Right lung (tissue), 5 donors: ENCODE measurements around the gene HMOX1. TPM values are rescaled to one million over a fixed set of nuclear protein-coding genes. Genes with fewer than 3 reads are reported as not detected.
"Not testable (repeated sequence)": the region's sequence is repeated elsewhere in the genome, so short reads cannot be mapped to it uniquely, and the experiment has no call there.

Experiments
- DNase-seq, 2 donors: peaks; one replicate each; pipeline ENCODE4 v3.0.0-alpha.2; 2013
- polyA plus RNA-seq, 5 donors: library from polyadenylated mRNA; unstranded; fragments of 120-200 nt; gene quantifications; one replicate each; pipeline versions ENCODE4 v1.2.1 to v1.2.3, GENCODE V29; 2013; ENCODE audit warnings: inconsistent platforms in 1 of 5, low replicate concordance in 1 of 5; ENCODE audit not compliant: insufficient read length in 5 of 5, insufficient read depth in 1 of 5

Gene HMOX1
- polyA plus RNA-seq, 5 donors: 7.1 to 22.9 (median 10.5) TPM

DNA sequence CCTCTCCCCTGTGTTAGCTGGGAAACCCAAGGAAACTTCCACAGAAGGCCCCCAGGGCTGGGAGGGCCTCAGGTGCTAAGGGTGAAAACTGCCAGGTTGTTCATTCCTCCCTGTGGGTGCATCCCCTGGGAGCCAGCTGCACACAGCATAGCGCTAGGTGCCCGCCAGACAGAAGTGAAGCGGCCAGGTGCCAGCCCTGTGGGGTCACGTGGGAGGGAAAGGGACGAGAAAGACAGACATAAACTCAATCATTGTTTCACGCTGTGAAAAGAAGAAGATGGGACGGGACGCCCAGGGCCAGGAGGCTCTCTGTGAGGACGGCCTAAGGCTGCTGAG is 31.6 kb upstream of the HMOX1 start:
- no peak for DNase-seq

DNA sequence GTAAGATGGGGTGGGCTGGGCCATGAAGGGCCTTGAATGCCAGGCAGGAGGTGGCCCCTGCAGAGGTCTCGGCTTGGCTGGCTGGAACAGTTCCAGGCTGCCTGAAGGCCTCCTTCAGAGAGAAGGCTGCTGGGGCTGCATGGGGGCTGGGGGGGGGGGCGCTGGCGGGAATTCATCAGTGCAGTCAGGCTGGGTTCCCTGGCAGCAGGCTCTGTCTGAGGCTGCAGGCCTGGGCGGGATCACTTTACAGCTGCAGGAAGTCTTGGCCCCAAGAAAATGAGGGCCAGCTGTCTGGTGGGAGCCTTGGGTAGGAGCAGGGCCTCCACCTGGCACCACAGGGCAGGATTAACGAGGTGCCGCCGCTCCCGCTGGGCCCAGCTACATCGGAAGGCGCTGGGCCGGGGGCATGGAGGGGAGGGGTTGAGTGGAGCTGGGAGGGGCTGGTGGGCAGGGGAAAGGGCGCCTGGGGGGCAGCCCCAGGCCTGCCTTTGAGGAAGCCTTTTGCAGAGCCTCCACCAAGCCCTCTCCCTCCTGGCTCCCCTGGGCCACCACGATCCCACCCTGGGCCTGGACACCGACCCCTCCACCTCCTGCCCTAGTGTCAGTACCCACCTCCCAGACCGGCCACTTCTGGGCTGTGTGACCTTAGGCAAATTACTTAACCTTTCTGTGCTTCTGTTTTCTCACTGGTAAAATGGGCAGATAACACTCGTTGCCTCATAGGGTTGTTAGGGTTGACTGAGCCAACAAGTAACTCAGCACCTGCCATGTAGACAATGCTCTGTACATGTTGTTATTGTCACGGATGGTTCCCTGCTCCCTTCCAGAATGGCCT is 31.0 kb upstream of the HMOX1 start:
- peak; percentile 50 to 64 for DNase-seq

DNA sequence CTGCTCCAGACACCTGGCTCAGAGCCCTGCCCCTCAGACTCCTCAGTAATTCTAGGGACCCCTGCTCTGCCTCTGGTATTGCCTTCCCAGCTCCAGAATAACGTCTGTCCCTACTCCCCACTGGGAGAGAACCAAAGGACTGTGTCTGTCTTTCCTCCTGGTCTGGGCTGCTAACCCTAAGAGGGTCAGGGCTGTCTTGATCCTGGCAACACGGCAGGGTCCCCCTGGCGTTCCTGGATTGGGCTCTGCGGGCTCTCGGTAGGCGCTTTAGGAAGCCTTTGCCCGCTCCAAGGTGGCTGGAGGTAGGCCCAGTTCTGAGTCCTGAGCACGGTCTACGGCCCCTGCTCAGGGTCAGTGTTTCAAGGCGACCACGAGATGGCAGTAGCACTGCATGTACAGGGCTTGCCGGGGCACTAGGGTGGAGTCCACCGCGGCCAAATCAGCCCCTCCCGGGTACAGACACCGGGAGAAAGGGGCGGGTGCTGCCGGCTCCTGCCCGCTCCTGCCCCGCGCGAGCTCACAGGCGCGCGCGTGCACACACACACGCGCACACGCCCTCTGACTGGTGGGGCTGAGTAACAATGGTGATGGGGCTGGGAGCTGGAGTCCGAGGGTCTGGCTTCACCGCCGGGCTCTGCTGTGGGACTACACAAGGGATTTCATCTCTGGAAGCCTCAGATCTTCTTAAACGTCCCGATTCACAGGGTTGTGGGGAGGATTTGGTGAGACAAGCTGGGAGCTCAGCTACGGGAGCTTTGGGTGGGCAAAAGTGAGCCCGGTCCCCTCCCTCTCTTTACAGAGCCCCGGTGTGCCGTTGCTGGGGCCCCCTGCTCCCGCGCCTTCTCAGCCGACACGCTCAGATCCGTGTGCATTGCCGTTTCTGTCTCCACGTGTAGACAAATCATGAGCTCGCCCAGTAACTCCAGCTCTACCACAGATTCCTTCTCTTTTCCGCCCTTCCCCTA is 30.1 kb upstream of the HMOX1 start:
- peak; percentile 87 to 89 for DNase-seq

DNA sequence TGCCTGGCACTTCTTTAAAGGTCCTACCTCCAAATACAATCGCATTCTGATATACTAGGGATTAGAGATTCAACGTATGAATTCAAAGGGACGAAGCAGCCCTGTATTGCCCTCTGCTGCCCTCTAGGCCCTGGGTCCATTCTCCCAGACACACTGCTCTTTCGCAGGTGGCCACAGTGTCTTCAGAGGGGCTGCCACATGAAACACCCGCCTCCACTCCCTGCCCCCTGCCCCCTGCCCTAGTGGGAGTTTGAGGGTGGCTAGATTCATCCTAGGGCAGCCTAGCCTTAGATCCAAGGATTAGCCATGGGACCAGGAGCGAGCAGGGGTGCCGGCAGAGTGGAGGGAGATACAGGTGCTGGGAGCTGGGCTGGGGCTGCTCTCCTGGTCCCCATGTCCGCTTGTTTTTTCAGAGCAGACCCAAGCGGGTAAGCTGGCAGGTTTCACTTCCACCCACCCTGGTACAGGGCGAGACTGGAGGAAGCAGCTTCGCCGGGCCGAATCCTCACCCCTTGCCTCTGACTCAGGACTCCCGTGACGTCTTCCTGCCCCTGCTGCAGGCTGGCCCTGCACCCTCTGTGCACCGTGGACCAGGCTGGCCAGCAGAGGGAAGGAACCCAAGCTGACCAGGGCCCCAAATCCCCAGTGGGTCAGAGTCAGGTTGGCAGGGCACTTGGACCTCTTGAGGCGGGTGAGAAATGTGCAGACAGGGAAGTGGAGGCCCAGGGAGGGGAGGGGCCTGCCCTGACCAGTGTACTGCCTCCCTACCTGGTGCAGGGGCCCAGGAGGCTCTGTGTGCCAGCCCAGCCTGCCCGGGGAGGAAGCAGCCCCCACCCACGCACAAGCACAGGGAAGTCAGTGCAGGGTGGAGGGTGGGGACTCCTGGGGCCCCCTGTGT is 28.4 kb upstream of the HMOX1 start:
- no peak for DNase-seq

DNA sequence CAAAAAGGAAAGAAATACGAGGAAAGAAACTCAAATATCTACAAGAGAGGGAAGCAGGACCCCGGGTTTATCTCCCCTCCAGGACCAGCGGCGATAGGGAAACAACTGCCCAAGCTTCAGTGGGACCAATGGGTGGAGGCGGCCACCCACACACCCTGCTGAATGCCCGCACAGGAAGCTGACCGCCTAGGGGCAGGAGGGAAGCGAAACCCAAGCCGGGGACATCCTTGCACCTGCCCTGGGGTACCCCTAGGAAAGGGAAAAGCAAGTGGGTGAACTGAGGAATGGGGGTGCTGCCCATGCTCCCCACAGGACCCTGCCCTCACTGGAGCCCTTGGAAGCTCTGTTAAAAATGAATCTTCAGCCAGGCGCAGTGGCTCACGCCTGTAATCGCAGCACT is 27.6 kb upstream of the HMOX1 start:
- DNase-seq: no peak

DNA sequence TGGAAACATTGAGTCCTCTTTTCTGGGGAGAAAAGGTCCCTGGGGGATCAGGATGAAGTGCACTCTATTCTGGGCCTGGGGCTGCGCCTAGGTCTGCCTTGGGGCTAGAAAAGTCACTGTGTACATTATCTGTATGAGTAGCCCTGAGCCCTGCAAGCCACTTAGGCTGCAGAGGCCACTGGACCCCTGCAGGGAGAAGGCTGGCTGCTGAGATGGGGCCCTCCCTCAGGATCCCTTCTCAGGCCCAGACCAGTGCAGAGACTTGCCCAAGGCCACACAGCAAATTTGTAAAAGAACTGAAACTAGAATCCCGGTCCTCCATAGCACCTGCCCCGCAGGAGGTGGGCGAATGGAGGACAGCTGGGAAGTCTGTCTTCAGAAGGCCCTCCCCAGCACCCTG is 26.8 kb upstream of the HMOX1 start:
- DNase-seq: no peak

DNA sequence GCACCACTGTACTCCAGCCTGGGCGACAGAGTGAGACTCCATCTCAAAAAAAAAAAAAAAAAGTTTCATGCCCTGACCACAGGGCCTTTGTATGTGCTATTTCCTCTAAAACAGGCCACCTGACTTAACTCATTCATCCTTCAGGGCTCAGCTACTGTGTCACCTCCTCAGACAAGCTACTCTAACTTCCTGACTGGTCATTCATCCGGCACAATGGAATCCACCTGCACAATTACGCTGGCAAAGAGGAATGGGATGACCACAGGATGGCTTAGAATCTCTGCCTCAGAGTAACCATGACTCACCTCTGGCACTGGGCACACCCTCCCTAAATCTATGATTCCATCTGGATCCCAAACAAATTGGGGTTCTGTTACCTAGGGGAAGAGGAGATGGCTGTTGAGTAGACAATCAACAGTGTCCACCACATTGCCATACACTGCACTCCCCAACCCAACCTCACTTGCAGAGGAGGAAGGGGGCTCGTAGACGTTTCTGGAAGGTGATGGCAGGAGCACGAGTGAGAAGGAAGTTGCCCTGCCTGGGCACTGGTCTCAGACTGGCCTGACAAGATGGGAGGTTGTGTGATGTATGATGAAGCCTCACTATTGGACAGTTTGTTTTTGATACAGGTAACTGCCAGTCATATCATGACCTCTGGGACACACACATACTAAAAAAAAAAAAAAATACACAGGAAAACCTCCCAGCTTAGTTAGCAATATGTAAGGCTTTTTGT is 22.8 kb upstream of the HMOX1 start:
- no peak for DNase-seq

DNA sequence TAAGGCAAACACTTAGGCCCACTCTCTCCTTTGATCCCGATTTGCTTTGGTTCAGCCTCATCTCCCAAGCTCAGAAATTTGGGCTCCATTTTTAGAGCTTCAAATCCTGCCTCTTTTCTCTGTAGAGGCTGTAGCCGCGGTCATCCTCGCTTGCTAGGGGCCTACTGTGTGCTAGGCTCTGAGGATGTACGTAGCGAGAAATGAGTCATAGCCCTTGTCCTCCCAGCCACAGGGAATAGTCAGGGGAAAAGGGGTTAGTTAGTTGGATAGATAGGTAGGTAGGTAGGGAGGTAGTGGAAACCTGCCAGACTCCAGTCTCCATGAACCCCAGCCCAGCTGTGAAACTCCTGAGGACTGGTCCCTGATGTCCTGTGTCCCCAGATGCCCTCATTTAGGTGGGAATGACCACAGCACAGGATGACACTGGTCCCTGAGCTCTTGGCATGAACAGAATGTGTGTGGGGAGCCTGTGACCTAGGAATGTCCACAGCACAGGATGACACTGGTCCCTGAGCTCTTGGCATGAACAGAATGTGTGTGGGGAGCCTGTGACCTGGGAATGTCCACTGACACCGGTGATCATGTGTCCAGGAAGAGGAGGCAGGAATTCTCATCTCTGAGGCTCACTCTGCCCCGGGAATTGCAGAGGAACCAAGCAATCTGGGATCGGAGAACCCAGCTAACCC is 21.4 kb upstream of the HMOX1 start:
- DNase-seq: no peak

DNA sequence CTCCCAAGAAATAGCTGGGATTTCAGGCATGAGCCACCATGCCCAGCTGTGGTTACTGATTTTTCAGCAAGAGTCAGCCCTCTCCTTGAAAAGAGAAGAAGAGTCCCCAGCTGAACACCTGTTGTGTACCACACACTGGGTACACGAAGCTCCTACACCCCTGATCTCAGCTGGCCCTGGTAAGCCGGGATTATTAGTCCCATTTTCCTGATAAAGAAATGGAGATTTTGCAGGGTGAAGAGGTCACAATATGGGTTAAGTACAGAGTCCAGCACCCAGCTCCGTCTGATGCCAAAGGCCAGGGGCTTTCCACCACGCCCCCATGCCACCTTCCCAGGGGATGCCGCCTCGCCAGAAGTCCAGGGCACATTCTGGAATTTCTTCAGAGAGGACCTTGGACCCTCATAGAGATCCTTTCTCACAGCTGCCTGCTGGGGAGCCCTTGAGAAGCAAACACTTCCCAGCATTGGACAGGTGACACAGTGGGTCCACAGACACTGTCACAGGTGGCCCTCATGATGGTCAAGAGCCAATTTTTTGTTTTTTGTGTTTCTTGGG is 19.8 kb upstream of the HMOX1 start:
- no peak for DNase-seq

DNA sequence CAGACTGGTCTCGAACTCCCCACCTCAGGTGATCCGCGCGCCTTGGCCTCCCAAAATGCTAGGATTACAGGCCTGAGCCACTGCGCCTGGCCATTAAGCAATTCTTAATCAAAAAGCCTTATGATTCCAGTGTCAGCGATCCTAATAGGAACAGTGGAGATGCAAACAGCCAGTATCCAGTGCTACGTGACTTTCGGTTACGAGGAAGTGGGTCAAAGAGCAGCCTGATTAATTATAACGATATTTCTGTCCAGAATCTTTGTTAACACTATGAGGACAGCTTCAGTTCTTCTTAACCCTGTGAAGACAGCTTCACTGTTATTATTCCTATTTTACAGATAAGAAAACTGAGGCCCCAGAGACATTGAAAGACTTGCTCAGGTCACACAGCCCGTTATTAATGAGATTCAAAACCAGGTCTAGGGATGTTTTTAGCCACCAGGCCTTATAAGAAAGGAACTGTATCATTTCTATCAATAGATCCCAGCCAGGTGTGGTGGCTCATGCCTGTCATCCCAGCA is 17.3 kb upstream of the HMOX1 start:
- DNase-seq: no peak

DNA sequence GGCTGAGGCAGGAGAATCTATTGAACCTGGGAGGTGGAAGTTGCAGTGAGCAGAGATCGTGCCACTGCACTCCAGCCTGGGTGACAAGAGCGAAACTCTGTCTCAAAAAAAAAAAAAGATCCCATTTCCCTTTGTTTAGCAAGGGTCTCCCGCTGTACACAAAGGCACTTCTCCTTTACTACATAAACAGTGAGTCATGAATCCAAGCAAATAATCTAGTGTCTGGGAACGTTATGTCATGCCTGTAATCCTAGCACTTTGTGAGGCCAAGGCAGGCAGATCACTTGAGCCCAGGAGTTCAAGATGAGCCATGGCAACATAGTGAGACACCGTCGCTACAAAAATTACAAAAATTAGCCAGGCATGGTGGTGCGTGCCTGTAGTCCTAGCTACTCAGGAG is 16.7 kb upstream of the HMOX1 start:
- DNase-seq: not testable (repeated sequence)

DNA sequence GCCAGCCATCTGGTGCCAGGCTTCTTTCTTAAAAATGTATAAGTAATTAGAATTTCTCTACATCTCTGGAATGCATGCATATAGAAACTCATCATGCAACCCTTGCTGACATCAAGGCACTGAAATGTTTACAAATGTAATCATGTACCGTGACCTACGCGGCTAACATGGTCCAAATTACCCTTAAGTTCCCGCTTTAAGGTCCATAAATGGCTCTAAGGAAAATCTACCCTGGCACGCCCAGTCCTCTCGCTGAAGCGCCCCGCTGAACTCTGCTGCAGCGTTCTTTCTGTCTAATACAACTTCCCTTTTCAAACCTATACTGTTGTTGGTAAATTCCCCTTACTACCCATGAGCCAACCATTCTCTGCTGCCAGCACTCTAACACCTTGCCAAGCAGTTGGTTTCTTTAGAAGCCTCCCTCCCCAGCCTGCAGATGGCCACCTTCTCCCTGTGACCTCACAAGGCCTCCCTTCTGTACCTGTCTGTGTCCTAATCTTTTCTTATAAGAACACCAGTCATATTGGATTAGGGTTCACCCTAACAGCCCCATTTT is 13.5 kb upstream of the HMOX1 start:
- DNase-seq: no peak

DNA sequence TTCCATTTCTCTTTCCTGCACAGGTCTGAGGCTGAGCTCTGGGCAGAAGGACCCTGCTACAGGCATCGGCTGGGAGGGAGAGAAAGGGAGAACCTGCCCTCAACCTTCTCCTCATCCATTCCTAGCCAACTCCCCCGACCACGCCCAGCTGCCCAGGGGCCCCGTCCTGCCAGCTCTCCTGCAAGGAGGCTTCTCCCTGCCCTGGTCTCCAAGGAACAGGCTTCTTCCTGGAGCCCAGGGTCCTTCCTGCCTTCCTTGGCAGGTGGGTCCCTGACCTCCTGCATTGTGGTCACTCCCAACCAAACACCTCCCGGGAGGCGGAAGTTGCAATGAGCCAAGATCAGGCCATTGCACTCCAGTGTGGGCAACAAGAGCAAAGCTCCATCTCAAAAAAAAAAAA is 12.5 kb upstream of the HMOX1 start:
- DNase-seq: no peak

DNA sequence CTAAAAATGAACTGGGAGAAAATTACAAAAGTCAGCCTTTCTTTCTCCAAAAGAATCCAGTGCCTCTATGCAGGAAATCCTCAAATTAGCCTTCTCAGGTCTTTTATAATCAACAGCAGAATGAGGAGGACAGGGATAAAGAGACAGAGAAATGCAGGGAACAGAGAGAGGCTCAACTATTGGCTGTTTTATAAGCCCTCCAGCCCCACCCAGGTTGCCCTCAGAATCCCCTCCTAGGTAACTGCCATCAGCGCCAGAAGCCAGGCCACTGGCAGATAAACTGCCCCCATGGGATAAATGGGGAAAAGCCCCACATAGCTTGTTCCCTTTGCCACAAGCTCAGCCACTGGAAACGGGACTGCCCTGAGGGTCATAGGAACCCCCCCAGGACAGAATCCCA is 10.9 kb upstream of the HMOX1 start:
- DNase-seq: no peak

DNA sequence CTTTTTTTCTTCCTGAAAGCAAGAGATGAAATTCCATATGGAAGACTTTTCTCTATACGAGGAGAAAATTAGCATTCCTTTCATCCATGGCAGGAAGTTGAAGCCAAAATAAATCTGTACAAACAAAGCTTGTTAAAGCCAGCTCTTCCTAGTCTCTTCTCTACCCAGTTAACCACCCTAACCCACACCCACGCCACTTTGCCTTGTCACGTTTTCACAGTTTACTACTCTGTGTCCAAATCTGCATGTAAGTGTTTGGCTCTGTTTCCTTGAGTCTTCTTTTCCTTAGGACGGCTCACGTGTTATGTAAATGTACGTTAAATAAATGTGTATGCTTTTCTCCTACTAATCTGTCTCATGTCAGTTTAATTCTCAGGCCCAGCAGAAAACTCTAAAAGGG is 7.1 kb upstream of the HMOX1 start:
- DNase-seq: no peak

DNA sequence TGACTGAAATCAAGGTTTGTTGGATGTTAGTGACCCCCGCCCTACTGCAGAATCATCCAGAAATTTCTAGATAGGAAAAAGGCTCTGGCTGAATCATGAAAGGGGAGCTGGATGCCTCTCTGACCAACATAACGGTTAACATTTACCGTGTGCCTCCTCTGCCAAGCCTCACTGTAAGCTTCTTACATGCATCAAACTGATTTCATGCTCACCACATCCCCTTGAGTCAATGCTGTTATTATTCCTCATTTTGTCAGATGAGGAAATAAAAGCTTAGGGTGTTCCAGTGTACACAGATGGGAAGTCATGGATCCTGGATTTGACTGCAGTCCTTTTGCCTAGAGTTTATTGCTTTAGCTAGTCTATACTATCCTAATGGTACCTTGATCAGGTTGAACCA is 5.9 kb upstream of the HMOX1 start:
- DNase-seq: no peak

DNA sequence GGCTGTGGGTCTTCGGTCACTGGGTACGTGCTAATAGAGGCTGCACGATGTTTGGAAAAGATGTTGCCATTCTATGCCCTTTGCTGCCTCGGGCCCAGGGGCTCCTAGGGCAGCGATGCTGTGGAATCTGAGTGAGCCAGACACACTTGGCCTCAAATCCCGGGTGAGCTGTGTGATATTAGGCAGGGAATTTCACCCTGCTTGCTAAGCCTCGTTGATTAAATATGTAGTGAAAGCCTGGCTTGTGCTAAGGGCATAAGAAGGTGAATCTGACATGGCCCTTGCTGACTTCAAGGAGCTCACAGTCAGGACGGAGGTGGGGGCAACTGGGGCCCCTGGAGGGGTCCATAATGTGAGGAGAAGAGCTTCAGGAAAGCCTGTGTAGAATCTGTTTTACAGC is 5.4 kb upstream of the HMOX1 start:
- no peak for DNase-seq

DNA sequence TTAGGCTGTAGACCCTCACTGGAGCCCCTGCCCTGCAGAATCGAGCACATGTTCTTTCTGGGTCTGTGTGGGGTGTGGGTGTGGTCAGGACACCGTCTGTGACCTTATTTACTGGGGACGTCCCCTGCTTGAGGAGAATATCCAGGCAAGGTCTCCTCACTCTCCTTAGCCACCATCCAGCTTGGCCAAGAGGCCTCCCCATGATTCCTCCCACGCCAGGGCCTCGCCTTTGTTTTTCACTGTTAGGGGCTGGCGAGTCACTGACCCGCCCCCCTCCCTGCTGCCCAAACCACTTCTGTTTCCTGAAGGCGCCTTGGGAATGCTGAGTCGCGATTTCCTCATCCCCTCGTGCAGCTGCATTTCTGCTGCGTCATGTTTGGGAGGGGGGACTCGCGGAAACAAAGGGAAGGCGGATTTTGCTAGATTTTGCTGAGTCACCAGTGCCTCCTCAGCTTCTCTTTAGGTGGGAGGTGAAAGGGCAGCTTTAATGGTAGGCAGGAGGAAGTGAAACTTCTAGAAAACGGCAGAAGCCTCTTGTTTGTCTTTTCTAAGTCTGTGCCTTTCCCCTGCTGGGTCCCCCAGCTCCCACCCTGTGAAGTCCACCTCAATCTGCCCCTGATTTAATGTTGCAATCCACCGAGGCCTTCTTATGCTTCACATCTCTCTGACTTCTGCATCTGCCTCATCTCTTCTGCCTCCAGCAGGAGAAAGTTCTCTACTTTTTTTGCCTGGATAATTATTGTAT is 4.0 kb upstream of the HMOX1 start:
- peak; percentile 96 to 97 for DNase-seq

DNA sequence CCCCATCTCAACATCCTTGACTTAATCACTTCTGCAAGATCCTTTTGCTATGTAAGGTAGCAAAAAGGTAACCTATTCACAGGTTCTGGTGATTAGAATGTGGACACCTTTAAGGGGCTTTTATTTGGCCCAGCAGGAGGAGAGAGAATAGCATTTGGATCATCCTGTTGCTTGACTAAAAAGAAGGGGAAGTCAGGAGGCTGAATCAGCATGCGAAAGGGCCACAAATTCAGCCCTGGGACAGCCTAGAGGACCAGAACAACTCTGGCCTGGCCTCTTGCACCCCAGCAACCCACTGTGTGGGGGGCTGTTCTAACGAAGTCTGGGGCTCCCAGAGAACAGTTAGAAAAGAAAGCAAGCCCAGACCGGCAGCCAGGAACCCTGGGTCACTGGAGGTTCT is 3.2 kb upstream of the HMOX1 start:
- DNase-seq: no peak
